RKO (cell line): ENCODE measurements around the gene ATP1A2.
"Not testable (repeated sequence)": the region's sequence is repeated elsewhere in the genome, so short reads cannot be mapped to it uniquely, and the experiment has no call there.

Source experiments
- DNase-seq: peaks from one replicate; pipeline ENCODE4 v3.0.0-alpha.2; 2016; ENCODE audit warnings: low spot score

The ATP1A2 gene

GRCh38 chr1:160124705-160125478 lies 9.3 kb downstream of the ATP1A2 start:
- DNase-seq: peak; percentile 69

- DNase-seq: no peak
These were observed 10.2 kb downstream of the ATP1A2 start for GRCh38 chr1:160125746-160126145.

- DNase-seq: not testable (repeated sequence)
These were observed 10.8 kb downstream of the ATP1A2 start for GRCh38 chr1:160126342-160126741.

GRCh38 chr1:160127381-160127780 lies 11.8 kb downstream of the ATP1A2 start:
- no peak for DNase-seq

- DNase-seq: peak; percentile 8
These were observed 12.4 kb downstream of the ATP1A2 start for GRCh38 chr1:160127865-160128523.

- no peak for DNase-seq
These were observed 13.1 kb downstream of the ATP1A2 start for GRCh38 chr1:160128636-160129035.

GRCh38 chr1:160129046-160129445 lies 13.5 kb downstream of the ATP1A2 start:
- no peak for DNase-seq

DNA sequence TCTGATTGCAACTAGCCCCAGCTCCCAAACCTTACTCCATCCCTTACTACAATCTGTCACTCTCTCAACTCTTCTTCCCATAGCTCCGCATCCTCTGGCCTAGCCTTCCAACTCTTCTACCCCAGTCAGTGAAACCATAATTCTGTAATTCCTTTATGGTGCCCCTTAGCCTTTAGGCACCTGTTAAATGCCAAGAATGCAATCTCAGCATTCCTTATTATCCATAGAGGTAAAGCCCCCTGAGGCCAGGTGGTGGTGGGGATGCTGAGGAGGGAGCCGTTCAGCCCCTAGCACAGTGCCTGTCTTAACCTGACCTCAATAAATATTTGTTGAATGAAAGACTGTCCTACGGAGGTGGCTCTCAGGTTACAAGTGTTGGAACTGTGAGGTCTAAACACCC lies 14.0 kb downstream of the ATP1A2 start:
- DNase-seq: no peak

GRCh38 chr1:160129966-160130365 lies 14.4 kb downstream of the ATP1A2 start:
- no peak for DNase-seq

- DNase-seq: no peak
These were observed 14.9 kb downstream of the ATP1A2 start for GRCh38 chr1:160130486-160130885.

GRCh38 chr1:160130939-160131338 lies 15.4 kb downstream of the ATP1A2 start:
- no peak for DNase-seq

GRCh38 chr1:160131803-160132565 lies 16.4 kb downstream of the ATP1A2 start:
- DNase-seq: no peak

GRCh38 chr1:160133990-160134770 lies 18.6 kb downstream of the ATP1A2 start:
- no peak for DNase-seq

- no peak for DNase-seq
These were observed 19.4 kb downstream of the ATP1A2 start for GRCh38 chr1:160134791-160135572.

- DNase-seq: no peak
These were observed 20.8 kb downstream of the ATP1A2 start for GRCh38 chr1:160136121-160136925.

DNA sequence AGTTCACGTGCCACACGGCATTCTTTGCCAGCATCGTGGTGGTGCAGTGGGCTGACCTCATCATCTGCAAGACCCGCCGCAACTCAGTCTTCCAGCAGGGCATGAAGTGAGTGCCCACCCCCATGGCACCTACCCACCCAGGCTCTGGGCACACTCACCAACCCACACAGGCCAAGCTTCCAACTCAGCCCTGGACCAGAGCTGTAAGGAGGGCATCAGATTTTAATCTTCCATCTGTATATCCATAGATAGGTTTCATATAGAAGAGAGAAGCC lies 21.3 kb downstream of the ATP1A2 start:
- DNase-seq: no peak

DNA sequence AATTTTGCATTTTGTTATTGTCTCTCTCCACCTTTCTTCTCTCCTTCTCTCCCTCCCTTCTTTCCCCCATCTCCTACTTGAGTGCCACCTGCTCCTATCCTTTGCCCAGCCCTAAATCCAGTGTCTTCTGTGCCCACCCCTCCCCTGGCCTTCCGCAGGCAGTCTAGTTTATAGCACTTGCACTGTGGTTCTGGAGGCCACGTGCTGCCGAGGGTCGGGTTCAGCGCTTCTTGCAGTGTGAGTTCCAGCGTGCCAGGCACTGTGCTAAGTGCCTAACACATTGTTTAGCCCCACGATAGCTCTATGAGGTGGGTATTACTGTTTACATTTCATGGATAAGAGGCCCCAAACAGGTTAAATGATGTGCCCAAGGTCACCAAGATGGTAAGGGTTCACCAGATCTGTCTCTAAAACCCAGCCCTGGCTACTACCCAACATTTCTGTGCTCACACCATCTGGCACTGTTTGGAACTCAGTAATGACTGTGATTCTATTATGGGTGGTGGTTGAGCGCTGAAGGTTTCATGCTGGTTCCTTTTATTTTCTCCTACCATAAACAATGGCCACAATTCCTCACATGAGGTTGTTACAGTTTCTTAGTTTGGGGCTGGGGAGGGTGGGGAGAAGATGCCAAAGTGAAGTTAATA lies 21.8 kb downstream of the ATP1A2 start:
- no peak for DNase-seq

DNA sequence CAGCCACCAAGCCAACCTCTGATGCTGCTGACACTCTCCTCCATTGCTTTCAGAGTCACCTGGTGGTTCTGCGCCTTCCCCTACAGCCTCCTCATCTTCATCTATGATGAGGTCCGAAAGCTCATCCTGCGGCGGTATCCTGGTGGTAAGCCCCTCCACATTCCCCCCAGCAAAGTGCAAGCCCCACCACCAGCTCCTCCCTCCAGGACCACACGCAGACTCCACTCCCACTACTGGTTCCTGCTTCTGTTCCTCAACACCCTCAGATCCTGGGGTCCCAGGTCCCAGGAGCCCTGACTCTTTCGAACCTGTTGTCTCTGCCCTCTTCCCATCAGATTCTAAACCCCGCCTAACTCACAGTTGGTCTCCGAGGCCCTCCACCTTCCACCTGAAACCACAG lies 24.3 kb downstream of the ATP1A2 start:
- DNase-seq: no peak

GRCh38 chr1:160143695-160144094 lies 28.1 kb downstream of the ATP1A2 start:
- DNase-seq: no peak

- DNase-seq: no peak
These were observed 29.4 kb downstream of the ATP1A2 start for GRCh38 chr1:160144921-160145320.
